Measurements from ENCODE around the gene MYO1G. TPM values are rescaled to one million over a fixed set of nuclear protein-coding genes. Genes with fewer than 3 reads are reported as not detected.
"Not testable (repeated sequence)": the region's sequence is repeated elsewhere in the genome, so short reads cannot be mapped to it uniquely, and the experiment has no call there.

MYO1G gene
- total RNA-seq, 1 experiment from 2014 or later, result 0.57 TPM

- H4K5ac ChIP-seq (ENCODE audit: insufficient read length, low read depth, low read length), result no peak overlapping the region
- WGBS (ENCODE audit: extremely low coverage, insufficient read length, low lambda C conversion rate), result no CpG with 5 or more reads among the region's 5 CpGs
- DNase-seq, result no peak
- no peak overlapping the region for H3K4me3 Mint-ChIP-seq
- no peak overlapping the region for H3K27ac Mint-ChIP-seq
- TF ChIP-seq CTCF (conservative IDR thresholded peaks at IDR 0.05), result no peak
- H2BK12ac ChIP-seq (ENCODE audit: insufficient read length, low read depth, low read length), result no peak overlapping the region
- no peak overlapping the region for H4K8ac ChIP-seq (replicated peaks; ENCODE audit: insufficient read length, low read depth, low read length)
- H3K4me2 ChIP-seq (ENCODE audit: insufficient read depth, insufficient read length, low read length), result no peak overlapping the region
- no peak overlapping the region for H3K14ac ChIP-seq (ENCODE audit: insufficient read depth, low read length)
- H2BK20ac ChIP-seq (ENCODE audit: low read depth, low read length, poor library complexity, severe bottlenecking), result no peak overlapping the region
- H2BK120ac ChIP-seq (ENCODE audit: low read depth, low read length, poor library complexity, severe bottlenecking), result no peak overlapping the region
- H2BK15ac ChIP-seq (ENCODE audit: low read depth, low read length), result no peak overlapping the region
- H3K9me3 ChIP-seq (ENCODE audit: control insufficient read depth, low read depth, low read length), result no peaks in the 10 kb centered on the region
- no peak overlapping the region for H3K27ac ChIP-seq (ENCODE audit: insufficient read length, low read depth, low read length)
- H3K9ac ChIP-seq (ENCODE audit: extremely low read depth, insufficient read length, low read length), result no peak overlapping the region
- H4K20me1 ChIP-seq (ENCODE audit: control insufficient read depth, insufficient read depth, insufficient read length), result no peaks in the 10 kb centered on the region
- H3K23me2 ChIP-seq (ENCODE audit: insufficient read length, low read depth, low read length, poor library complexity, severe bottlenecking), result no peaks in the 10 kb centered on the region
- peaks cover 4 to 9% of the 10 kb centered on the region in 2 experiments; a peak in 1 of 4 replicates for H3K4me1 Mint-ChIP-seq
- peaks cover 0 to 15% (median 11%) of the 10 kb centered on the region in 3 experiments; a peak in 4 of 7 replicates for H3K36me3 Mint-ChIP-seq (ENCODE audit: insufficient read depth in 1 of 3, low read depth in 3 of 3)
- no peak overlapping the region for H3K18ac ChIP-seq (ENCODE audit: insufficient read length, low read depth, low read length)
- no peaks in the 10 kb centered on the region for H3K79me1 ChIP-seq (ENCODE audit: insufficient read depth, low read depth, low read length, poor library complexity, severe bottlenecking)
- no peaks in the 10 kb centered on the region for H3K79me2 ChIP-seq (ENCODE audit: insufficient read depth, low read length)
- H3K9me3 Mint-ChIP-seq, result peaks cover 0 to 4% of the 10 kb centered on the region in 2 experiments; a peak in 1 of 5 replicates
- H4K91ac ChIP-seq (ENCODE audit: insufficient read length, low read depth, low read length), result no peak overlapping the region
- H3K4ac ChIP-seq (ENCODE audit: low read depth, low read length), result no peak overlapping the region
- H3K4me1 ChIP-seq (ENCODE audit: insufficient read depth, low read length), result no peaks in the 10 kb centered on the region
- H3K27me3 Mint-ChIP-seq (ENCODE audit: low read depth), result no peaks in the 10 kb centered on the region
- no peak overlapping the region for H2BK5ac ChIP-seq (ENCODE audit: insufficient read length, low read length)
- no peaks in the 10 kb centered on the region for H3K27me3 ChIP-seq (ENCODE audit: insufficient read depth, low read length)
- H3K23ac ChIP-seq (ENCODE audit: insufficient read length, low read depth, low read length), result no peak overlapping the region
- H2AK5ac ChIP-seq (ENCODE audit: insufficient read length, low read length), result no peak overlapping the region
- H3T11ph ChIP-seq (ENCODE audit: low read length), result no peak overlapping the region
- no peak overlapping the region for H3K56ac ChIP-seq (ENCODE audit: insufficient read length, low read depth, low read length)
- no peak overlapping the region for H2AFZ ChIP-seq (ENCODE audit: low read length)
Measured at GRCh38 chr7:44994877-44995554, 16.2 kb upstream of the MYO1G start.

- not testable (repeated sequence) for H3K27ac ChIP-seq (ENCODE audit: insufficient read length, low read depth, low read length)
Measured at GRCh38 chr7:44992004-44992795, 13.4 kb upstream of the MYO1G start.

More at GRCh38 chr7:44992004-44992795, 13.4 kb upstream of the MYO1G start:
- H3K4me3 Mint-ChIP-seq; H2AK5ac ChIP-seq (ENCODE audit: insufficient read length, low read length); H3K79me1 ChIP-seq (ENCODE audit: insufficient read depth, low read depth, low read length, poor library complexity, severe bottlenecking); H3K4me2 ChIP-seq (ENCODE audit: insufficient read depth, insufficient read length, low read length); H3K9ac ChIP-seq (ENCODE audit: extremely low read depth, insufficient read length, low read length); H3K14ac ChIP-seq (ENCODE audit: insufficient read depth, low read length); DNase-seq; H2AFZ ChIP-seq (ENCODE audit: low read length); H3K79me2 ChIP-seq (ENCODE audit: insufficient read depth, low read length); H4K91ac ChIP-seq (ENCODE audit: insufficient read length, low read depth, low read length); H3K23ac ChIP-seq (ENCODE audit: insufficient read length, low read depth, low read length); H3K23me2 ChIP-seq (ENCODE audit: insufficient read length, low read depth, low read length, poor library complexity, severe bottlenecking); H2BK12ac ChIP-seq (ENCODE audit: insufficient read length, low read depth, low read length); H3K4me1 ChIP-seq (ENCODE audit: insufficient read depth, low read length); H4K20me1 ChIP-seq (ENCODE audit: control insufficient read depth, insufficient read depth, insufficient read length); H3K9me3 Mint-ChIP-seq; H3K4ac ChIP-seq (ENCODE audit: low read depth, low read length); H2BK15ac ChIP-seq (ENCODE audit: low read depth, low read length); H3K27me3 Mint-ChIP-seq (ENCODE audit: low read depth); H3K27me3 ChIP-seq (ENCODE audit: insufficient read depth, low read length); H2BK5ac ChIP-seq (ENCODE audit: insufficient read length, low read length); H4K8ac ChIP-seq (replicated peaks; ENCODE audit: insufficient read length, low read depth, low read length); H3T11ph ChIP-seq (ENCODE audit: low read length); H2BK120ac ChIP-seq (ENCODE audit: low read depth, low read length, poor library complexity, severe bottlenecking); H3K18ac ChIP-seq (ENCODE audit: insufficient read length, low read depth, low read length); H3K9me3 ChIP-seq (ENCODE audit: control insufficient read depth, low read depth, low read length); H3K56ac ChIP-seq (ENCODE audit: insufficient read length, low read depth, low read length); H2BK20ac ChIP-seq (ENCODE audit: low read depth, low read length, poor library complexity, severe bottlenecking); H4K5ac ChIP-seq (ENCODE audit: insufficient read length, low read depth, low read length): not testable (repeated sequence)
- Mint-ChIP-seq H3K36me3 (ENCODE audit: insufficient read depth in 1 of 3, low read depth in 3 of 3) (peaks cover 0 to 15% (median 11%) of the 10 kb centered on the region in 3 experiments; a peak in 4 of 7 replicates), H3K27ac (peak overlapping the region in 1 of 3 experiments; percentile 79; a peak in 3 of 7 replicates), H3K4me1 (peaks cover 7 to 11% of the 10 kb centered on the region in 2 experiments)
- no CpG with 5 or more reads among the region's 21 CpGs for WGBS (ENCODE audit: extremely low coverage, insufficient read length, low lambda C conversion rate)

Measured in H9 (cell line).